Activated T-helper 17 cell treated with anti-CD3 and anti-CD28 coated beads, Interleukin-2, amount 50 U/mL, for 72 hours (primary cell): ENCODE data around the gene GEN1. TPM values are rescaled to one million over a fixed set of nuclear protein-coding genes. Genes with fewer than 3 reads are reported as not detected.
A peak's percentile ranks its signal among the peaks of the same experiment; 100 is the strongest.
"Not testable (repeated sequence)": the region's sequence is repeated elsewhere in the genome, so short reads cannot be mapped to it uniquely, and the experiment has no call there.

Source experiments
- ATAC-seq: fragments of 150-1000 bp; cut with Tn5 transposase; replicated peaks from 2 replicates; pipeline ENCODE4 v1.10.0; 2021; ENCODE audit warnings: mild to moderate bottlenecking, moderate library complexity
- H3K27ac Mint-ChIP-seq: one replicate; pipeline ENCODE4 v1.8.0; 2022; ENCODE audit warnings: mixed read lengths
- H3K27me3 Mint-ChIP-seq: one replicate; pipeline ENCODE4 v1.8.0; 2022; ENCODE audit warnings: mixed read lengths
- H3K36me3 Mint-ChIP-seq: one replicate; pipeline ENCODE4 v1.8.0; 2022; ENCODE audit warnings: low read depth, mild to moderate bottlenecking, mixed read lengths
- H3K4me1 Mint-ChIP-seq: one replicate; pipeline ENCODE4 v1.8.0; 2022; ENCODE audit warnings: mixed read lengths
- H3K4me3 Mint-ChIP-seq: one replicate; pipeline ENCODE4 v1.8.0; 2022; ENCODE audit warnings: mild to moderate bottlenecking, mixed read lengths
- H3K9me3 Mint-ChIP-seq: one replicate; pipeline ENCODE4 v1.8.0; 2022; ENCODE audit warnings: mixed read lengths
- total RNA-seq, 2 donors: library from RNA; stranded (reverse); gene quantifications; one replicate each; pipeline ENCODE4 v1.2.3, GENCODE V29; 2022

The GEN1 gene
- total RNA-seq, 2 donors from 2014 or later = 27.6 to 38.3 TPM

GRCh38 chr2:17818235-17818815 is 64.4 kb downstream of the GEN1 start:
- H3K4me3 Mint-ChIP-seq = no peak overlapping the region
- H3K9me3 Mint-ChIP-seq = no peaks in the 10 kb centered on the region
- no peaks in the 10 kb centered on the region for H3K36me3 Mint-ChIP-seq
- peaks cover 32% of the 10 kb centered on the region for H3K27me3 Mint-ChIP-seq
- peaks cover 3% of the 10 kb centered on the region for H3K4me1 Mint-ChIP-seq
- no peak for ATAC-seq
- no peak overlapping the region for H3K27ac Mint-ChIP-seq

GRCh38 chr2:17821080-17821479 is 67.1 kb downstream of the GEN1 start:
- Mint-ChIP-seq H3K9me3 (no peaks in the 10 kb centered on the region), H3K4me3 (no peak overlapping the region), H3K36me3 (no peaks in the 10 kb centered on the region), H3K27me3 (peaks cover 33% of the 10 kb centered on the region), H3K4me1 (no peaks in the 10 kb centered on the region), H3K27ac (no peak overlapping the region)
- ATAC-seq = no peak

- no peak for ATAC-seq
- no peaks in the 10 kb centered on the region for H3K36me3 Mint-ChIP-seq
- H3K4me1 Mint-ChIP-seq = no peaks in the 10 kb centered on the region
- H3K4me3 Mint-ChIP-seq = no peak overlapping the region
- no peaks in the 10 kb centered on the region for H3K9me3 Mint-ChIP-seq
- no peak overlapping the region for H3K27ac Mint-ChIP-seq
- peaks cover 27% of the 10 kb centered on the region for H3K27me3 Mint-ChIP-seq
These were observed 67.9 kb downstream of the GEN1 start for GRCh38 chr2:17821535-17822444.

GRCh38 chr2:17822445-17823117 is 68.6 kb downstream of the GEN1 start:
- Mint-ChIP-seq H3K27me3 (peaks cover 21% of the 10 kb centered on the region), H3K4me1 (no peaks in the 10 kb centered on the region), H3K36me3 (no peaks in the 10 kb centered on the region), H3K27ac (no peak overlapping the region), H3K4me3 (no peak overlapping the region), H3K9me3 (no peaks in the 10 kb centered on the region)
- no peak for ATAC-seq

- not testable (repeated sequence) for H3K27ac Mint-ChIP-seq, H3K4me1 Mint-ChIP-seq, ATAC-seq, H3K9me3 Mint-ChIP-seq, H3K36me3 Mint-ChIP-seq, H3K4me3 Mint-ChIP-seq
- peaks cover 26% of the 10 kb centered on the region for H3K27me3 Mint-ChIP-seq
These were observed 69.7 kb downstream of the GEN1 start for GRCh38 chr2:17823646-17824045.

- peaks cover 46% of the 10 kb centered on the region for H3K27me3 Mint-ChIP-seq
- H3K4me3 Mint-ChIP-seq = no peak overlapping the region
- H3K9me3 Mint-ChIP-seq = no peaks in the 10 kb centered on the region
- no peak overlapping the region for H3K27ac Mint-ChIP-seq
- H3K36me3 Mint-ChIP-seq = no peaks in the 10 kb centered on the region
- H3K4me1 Mint-ChIP-seq = no peaks in the 10 kb centered on the region
- ATAC-seq = no peak
These were observed 73.4 kb downstream of the GEN1 start for GRCh38 chr2:17827316-17827715.

GRCh38 chr2:17827785-17828184 is 73.8 kb downstream of the GEN1 start:
- Mint-ChIP-seq H3K4me3 (no peak overlapping the region), H3K27ac (no peak overlapping the region)

GRCh38 chr2:17830053-17831034 is 76.4 kb downstream of the GEN1 start:
- peaks cover 40% of the 10 kb centered on the region for H3K27me3 Mint-ChIP-seq
- H3K27ac Mint-ChIP-seq = no peak overlapping the region
- no peaks in the 10 kb centered on the region for H3K9me3 Mint-ChIP-seq
- no peak overlapping the region for H3K4me3 Mint-ChIP-seq
- ATAC-seq = peak; percentile 58
- no peaks in the 10 kb centered on the region for H3K4me1 Mint-ChIP-seq
- no peaks in the 10 kb centered on the region for H3K36me3 Mint-ChIP-seq

More at GRCh38 chr2:17827785-17828184, 73.8 kb downstream of the GEN1 start:
- Mint-ChIP-seq H3K4me1 (no peaks in the 10 kb centered on the region), H3K27me3 (peaks cover 45% of the 10 kb centered on the region), H3K36me3 (no peaks in the 10 kb centered on the region), H3K9me3 (no peaks in the 10 kb centered on the region)
- no peak for ATAC-seq

GRCh38 chr2:17835516-17835915 is 81.6 kb downstream of the GEN1 start:
- H3K36me3 Mint-ChIP-seq = no peaks in the 10 kb centered on the region
- no peaks in the 10 kb centered on the region for H3K9me3 Mint-ChIP-seq
- peaks cover 24% of the 10 kb centered on the region for H3K27me3 Mint-ChIP-seq
- no peak overlapping the region for H3K27ac Mint-ChIP-seq
- H3K4me1 Mint-ChIP-seq = no peaks in the 10 kb centered on the region
- no peak for ATAC-seq
- H3K4me3 Mint-ChIP-seq = no peak overlapping the region

Other genes starting within 250 kb of the GEN1 start
- not detected for gene RAD51AP2, start 235.7 kb upstream of the GEN1 start, total RNA-seq
- not detected for gene VSNL1, start 213.4 kb upstream of the GEN1 start, total RNA-seq
- gene SMC6, start 328 bp upstream of the GEN1 start, total RNA-seq = 10 to 100 TPM; 14.1 to 22.3 TPM
- gene MSGN1, start 62.3 kb downstream of the GEN1 start, total RNA-seq = not detected
- gene KCNS3, start 124.5 kb downstream of the GEN1 start, total RNA-seq = not detected